ENCODE measurements around the gene GJC2.

DNA sequence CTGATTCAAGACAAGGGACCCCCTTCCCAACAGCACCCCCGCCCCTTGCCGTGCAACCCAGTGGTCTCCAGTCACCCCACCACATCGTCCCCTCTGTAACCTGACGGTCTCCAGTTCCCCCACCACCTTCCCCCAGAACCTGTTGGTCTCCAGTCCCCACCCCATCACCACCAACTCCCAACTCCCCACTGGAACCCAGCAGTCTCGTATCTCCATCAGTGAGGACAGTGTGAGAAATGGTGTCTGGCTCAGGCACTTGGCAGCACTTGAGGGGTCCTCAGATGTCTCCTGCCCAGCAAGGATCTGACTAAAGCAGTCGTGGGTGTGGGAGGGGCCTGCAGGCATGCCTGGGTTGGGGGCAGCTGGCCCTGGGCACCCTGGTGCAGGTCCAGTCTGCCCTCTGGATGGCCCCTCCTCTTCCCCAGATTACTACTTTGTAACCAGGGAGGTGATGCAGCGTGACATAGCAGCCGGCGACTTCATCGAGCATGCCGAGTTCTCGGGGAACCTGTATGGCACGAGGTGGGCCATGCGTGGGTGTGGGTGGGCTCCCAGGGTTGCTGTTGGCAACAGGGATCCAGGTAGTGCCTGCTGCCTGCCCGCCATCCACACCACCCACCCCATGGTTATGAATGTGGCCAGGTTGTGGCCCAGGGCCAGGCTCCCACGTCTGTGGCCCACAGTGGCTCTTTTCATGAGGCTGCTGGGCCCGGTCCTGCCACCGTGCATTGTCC, 3.1 kb upstream of the GJC2 start:
- TF ChIP-seq, protein P1, sequence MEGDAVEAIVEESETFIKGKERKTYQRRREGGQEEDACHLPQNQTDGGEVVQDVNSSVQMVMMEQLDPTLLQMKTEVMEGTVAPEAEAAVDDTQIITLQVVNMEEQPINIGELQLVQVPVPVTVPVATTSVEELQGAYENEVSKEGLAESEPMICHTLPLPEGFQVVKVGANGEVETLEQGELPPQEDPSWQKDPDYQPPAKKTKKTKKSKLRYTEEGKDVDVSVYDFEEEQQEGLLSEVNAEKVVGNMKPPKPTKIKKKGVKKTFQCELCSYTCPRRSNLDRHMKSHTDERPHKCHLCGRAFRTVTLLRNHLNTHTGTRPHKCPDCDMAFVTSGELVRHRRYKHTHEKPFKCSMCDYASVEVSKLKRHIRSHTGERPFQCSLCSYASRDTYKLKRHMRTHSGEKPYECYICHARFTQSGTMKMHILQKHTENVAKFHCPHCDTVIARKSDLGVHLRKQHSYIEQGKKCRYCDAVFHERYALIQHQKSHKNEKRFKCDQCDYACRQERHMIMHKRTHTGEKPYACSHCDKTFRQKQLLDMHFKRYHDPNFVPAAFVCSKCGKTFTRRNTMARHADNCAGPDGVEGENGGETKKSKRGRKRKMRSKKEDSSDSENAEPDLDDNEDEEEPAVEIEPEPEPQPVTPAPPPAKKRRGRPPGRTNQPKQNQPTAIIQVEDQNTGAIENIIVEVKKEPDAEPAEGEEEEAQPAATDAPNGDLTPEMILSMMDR (IDR thresholded peaks at IDR 0.05; ENCODE audit: insufficient read depth, low read depth, low read length): no peak
- TF ChIP-seq EZH2 (IDR thresholded peaks at IDR 0.05; ENCODE audit: insufficient read depth, low read length): no peak
